Chondrocyte (in vitro differentiated cells): ENCODE measurements around the gene HIPK1. TPM values are rescaled to one million over a fixed set of nuclear protein-coding genes. Genes with fewer than 3 reads are reported as not detected.

ENCODE experiments used
- DNase-seq: peaks from one replicate; pipeline ENCODE4 v3.0.0; 2021; ENCODE audit warnings: mixed read lengths, low spot score
- H3K27ac Mint-ChIP-seq: one replicate; pipeline ENCODE4 v1.8.0; 2021; ENCODE audit warnings: mild to moderate bottlenecking, moderate library complexity, mixed read lengths; ENCODE audit not compliant: unreplicated experiment
- H3K27me3 Mint-ChIP-seq: 2 replicates; pipeline ENCODE4 v1.8.0; 2021; ENCODE audit warnings: low read depth, mixed read lengths
- H3K36me3 Mint-ChIP-seq: 2 replicates; pipeline ENCODE4 v1.8.0; 2021; ENCODE audit warnings: low read depth, mixed read lengths
- H3K4me1 Mint-ChIP-seq: 2 replicates; pipeline ENCODE4 v1.8.0; 2021; ENCODE audit warnings: low read depth, mild to moderate bottlenecking, mixed read lengths
- H3K4me3 Mint-ChIP-seq: one replicate; pipeline ENCODE4 v1.8.0; 2021; ENCODE audit warnings: mild to moderate bottlenecking, moderate library complexity, mixed read lengths; ENCODE audit not compliant: unreplicated experiment
- H3K9me3 Mint-ChIP-seq: 2 replicates; pipeline ENCODE4 v1.8.0; 2021; ENCODE audit warnings: low read depth, mixed read lengths
- total RNA-seq: library from RNA; stranded (reverse); gene quantifications from 3 replicates; pipeline ENCODE4 v1.2.1, GENCODE V29; 2021
- TF ChIP-seq, protein P1 (sequence below): fragments of 200-600 bp; sonication (generic); IDR thresholded peaks from 2 replicates; pipeline ENCODE4 v1.5.0; 2021; ENCODE audit warnings: antibody characterized with exemption, mild to moderate bottlenecking, moderate library complexity

The HIPK1 gene
- total RNA-seq, 1 donor from 2014 or later: 57.4 TPM

DNA sequence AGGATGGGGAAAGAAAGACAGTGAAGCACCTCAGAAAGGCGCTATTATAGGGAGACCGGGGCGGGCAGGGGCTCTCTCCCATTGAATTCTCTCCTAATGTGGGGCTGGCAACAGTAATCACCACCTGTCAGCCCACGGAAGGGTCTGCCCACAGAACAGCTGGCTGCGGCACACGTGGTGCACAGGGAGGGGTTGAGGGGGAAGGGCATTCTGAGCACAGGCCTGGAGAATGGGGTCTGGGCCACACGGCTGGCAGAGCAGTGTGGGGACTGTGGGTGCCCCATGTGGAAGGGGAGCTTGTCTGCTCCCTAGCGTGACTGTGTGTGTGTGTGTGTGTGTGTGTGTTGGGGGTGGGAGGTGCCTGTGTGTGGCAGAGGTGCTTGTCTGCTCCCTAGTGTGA, 54.3 kb downstream of the HIPK1 start:
- no peak for DNase-seq
- H3K4me3 Mint-ChIP-seq: peak overlapping the region; percentile 35
- no peaks in the 10 kb centered on the region for H3K27me3 Mint-ChIP-seq
- H3K9me3 Mint-ChIP-seq: no peaks in the 10 kb centered on the region
- peak overlapping the region; percentile 89 for H3K27ac Mint-ChIP-seq
- TF ChIP-seq, protein P1, sequence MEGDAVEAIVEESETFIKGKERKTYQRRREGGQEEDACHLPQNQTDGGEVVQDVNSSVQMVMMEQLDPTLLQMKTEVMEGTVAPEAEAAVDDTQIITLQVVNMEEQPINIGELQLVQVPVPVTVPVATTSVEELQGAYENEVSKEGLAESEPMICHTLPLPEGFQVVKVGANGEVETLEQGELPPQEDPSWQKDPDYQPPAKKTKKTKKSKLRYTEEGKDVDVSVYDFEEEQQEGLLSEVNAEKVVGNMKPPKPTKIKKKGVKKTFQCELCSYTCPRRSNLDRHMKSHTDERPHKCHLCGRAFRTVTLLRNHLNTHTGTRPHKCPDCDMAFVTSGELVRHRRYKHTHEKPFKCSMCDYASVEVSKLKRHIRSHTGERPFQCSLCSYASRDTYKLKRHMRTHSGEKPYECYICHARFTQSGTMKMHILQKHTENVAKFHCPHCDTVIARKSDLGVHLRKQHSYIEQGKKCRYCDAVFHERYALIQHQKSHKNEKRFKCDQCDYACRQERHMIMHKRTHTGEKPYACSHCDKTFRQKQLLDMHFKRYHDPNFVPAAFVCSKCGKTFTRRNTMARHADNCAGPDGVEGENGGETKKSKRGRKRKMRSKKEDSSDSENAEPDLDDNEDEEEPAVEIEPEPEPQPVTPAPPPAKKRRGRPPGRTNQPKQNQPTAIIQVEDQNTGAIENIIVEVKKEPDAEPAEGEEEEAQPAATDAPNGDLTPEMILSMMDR: no peak
- peaks cover 73% of the 10 kb centered on the region for H3K4me1 Mint-ChIP-seq
- H3K36me3 Mint-ChIP-seq: no peaks in the 10 kb centered on the region

DNA sequence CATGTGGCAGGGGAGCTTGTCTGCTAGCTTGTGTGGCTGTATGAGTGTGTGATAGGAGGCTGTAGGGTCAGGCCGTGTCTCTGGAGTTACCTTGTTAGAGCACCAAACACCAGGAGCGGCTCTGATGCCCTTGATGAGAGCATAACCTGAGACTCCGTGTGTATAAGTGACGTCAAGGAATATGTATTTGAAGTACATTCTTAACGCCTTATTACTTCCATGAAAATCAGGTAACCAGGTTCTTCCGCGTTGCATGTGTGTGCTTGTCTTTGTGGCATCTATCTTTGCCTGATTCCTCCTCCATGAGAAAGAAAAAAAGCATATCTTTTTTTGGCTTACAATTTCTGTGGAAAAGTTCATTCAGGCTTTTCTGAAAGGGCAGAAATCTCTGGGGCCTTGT, 54.7 kb downstream of the HIPK1 start:
- H3K27ac Mint-ChIP-seq: no peak overlapping the region
- H3K4me1 Mint-ChIP-seq: peaks cover 69% of the 10 kb centered on the region
- no peaks in the 10 kb centered on the region for H3K36me3 Mint-ChIP-seq
- DNase-seq: no peak
- H3K4me3 Mint-ChIP-seq: peak overlapping the region; percentile 21
- no peaks in the 10 kb centered on the region for H3K27me3 Mint-ChIP-seq
- TF ChIP-seq, protein P1: no peak
- H3K9me3 Mint-ChIP-seq: no peaks in the 10 kb centered on the region

DNA sequence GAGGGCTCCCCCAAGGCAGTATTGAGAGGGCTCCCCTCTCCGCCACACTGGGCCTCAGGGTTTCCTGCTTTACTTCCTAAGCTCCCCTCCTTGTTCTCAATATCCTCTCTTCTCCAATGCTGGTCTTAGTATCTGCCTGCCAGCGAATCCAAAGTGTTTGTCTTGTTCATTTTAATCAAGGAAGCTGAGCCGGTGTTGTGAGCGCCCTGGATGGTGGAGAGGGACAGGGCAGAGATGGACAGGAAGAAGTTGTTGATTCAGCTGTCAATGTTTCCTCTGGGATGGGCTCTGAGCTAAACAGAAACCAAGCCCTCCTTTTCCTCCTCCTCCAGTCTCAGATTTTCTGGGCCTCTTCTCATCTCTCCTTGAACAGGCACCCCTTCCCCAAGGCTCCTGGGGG, 55.6 kb downstream of the HIPK1 start:
- H3K9me3 Mint-ChIP-seq: no peaks in the 10 kb centered on the region
- no peak for DNase-seq
- peak overlapping the region; percentile 65 for H3K27ac Mint-ChIP-seq
- no peaks in the 10 kb centered on the region for H3K36me3 Mint-ChIP-seq
- TF ChIP-seq, protein P1: no peak
- H3K4me3 Mint-ChIP-seq: no peak overlapping the region
- H3K4me1 Mint-ChIP-seq: peaks cover 60% of the 10 kb centered on the region
- H3K27me3 Mint-ChIP-seq: no peaks in the 10 kb centered on the region

DNA sequence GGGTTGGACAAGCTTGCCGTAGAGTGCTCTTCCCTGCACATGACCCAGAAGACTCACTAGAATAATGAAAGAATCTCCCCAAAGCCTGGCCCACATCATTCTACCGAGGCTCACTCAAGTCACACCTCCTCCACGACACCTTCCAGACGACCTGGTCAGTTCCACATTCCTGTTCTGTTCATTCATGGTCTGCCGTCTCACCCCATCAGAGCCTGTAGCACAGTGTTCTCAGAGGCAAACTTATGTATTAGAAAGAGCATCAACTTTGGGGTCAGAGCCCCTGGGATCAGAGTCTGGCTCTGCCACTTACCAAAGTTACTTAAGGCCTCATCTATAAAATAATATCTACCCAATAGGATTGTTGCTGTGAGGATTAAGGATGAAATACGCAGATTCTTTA, 57.7 kb downstream of the HIPK1 start:
- Mint-ChIP-seq H3K27ac (peak overlapping the region; percentile 4), H3K36me3 (no peaks in the 10 kb centered on the region), H3K4me1 (peaks cover 43% of the 10 kb centered on the region), H3K27me3 (no peaks in the 10 kb centered on the region), H3K4me3 (no peak overlapping the region), H3K9me3 (no peaks in the 10 kb centered on the region)
- DNase-seq: no peak
- TF ChIP-seq, protein P1: no peak

DNA sequence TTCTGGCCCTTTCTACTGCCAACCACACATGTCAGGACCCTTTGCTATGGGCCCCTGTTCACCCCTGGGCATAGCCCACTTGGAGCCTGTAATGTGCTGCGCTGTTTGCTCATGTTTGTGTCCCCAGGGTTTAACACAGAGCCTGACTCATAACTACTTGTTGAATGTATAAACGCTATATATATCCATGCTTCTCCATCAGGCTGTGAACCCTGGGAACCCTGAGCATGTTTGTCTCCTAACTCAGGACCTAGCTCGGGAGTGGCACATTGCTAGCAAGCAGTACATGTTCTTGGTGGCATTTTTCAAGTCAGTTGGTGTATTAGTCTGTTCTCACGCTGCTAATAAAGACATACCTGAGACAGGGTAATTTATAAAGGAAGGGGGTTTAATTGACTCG, 58.1 kb downstream of the HIPK1 start:
- TF ChIP-seq, protein P1: no peak
- Mint-ChIP-seq H3K36me3 (no peaks in the 10 kb centered on the region), H3K9me3 (no peaks in the 10 kb centered on the region), H3K27me3 (no peaks in the 10 kb centered on the region), H3K27ac (peak overlapping the region; percentile 3), H3K4me3 (no peak overlapping the region), H3K4me1 (peaks cover 38% of the 10 kb centered on the region)
- DNase-seq: no peak
